GM21786 (cell line): ENCODE data around the gene ALPK3.
"Not testable (repeated sequence)": the region's sequence is repeated elsewhere in the genome, so short reads cannot be mapped to it uniquely, and the experiment has no call there.

Experiments
- ATAC-seq: cut with Tn5 transposase; IDR thresholded peaks from one replicate; pipeline ENCODE4 v1.9.1; 2021; ENCODE audit not compliant: unreplicated experiment

Gene ALPK3

DNA sequence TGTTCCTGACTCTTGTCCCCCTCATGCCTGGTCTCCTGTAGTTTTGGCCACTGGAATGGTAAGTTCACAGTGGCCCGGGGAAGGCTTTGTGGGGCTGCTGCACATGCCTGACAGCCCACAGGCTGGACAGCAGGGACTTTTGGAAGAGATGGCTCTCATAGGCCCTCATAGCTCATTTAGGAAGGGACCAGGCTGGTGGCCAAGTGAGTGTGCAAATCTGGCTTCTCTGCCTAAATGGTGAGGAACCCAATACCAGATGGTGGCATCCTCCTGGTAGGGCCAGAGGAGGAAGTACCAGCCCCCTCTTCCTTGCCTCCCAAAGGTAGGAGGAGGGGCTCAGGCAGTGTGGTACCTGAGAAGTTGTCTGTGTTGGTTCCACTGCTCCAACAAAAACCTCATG is 25.6 kb downstream of the ALPK3 start:
- no peak for ATAC-seq

DNA sequence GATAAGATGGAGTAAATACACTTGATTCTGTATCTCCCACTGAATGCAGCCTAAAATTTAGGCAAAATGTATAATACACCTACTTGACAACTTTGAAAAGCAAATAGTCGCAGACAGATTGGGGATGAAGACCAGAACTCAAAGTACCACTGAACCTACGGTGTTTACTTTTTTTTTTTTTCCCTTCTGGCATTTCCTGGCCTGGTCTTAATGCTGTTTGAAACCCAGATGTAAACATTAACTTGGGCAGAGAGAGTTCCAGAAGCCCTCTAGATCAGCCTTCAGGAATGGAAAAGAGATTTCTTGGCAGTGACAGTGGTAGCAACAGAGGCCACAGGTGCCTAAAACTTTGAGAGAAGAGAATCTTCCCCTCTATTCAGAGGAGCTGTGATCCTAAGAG is 27.8 kb downstream of the ALPK3 start:
- ATAC-seq = no peak

DNA sequence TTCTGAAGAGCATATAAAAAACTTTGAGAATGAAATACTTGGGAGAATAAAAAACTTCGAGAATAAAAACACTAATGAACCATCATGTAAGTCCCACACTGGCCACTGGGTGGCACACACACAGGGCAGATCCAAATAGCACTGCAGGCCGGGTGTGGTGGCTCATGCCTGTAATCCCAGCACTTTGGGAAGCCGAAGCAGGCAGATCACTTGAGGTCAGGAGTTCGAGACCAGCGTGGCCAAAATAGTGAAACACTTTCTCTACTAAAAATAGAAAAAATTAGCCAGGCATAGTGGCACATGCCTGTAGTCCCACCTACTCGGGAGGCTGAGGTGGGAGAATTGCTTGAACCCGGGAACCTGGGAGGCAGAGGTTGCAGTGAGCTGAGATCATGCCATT is 28.5 kb downstream of the ALPK3 start:
- ATAC-seq = not testable (repeated sequence)

DNA sequence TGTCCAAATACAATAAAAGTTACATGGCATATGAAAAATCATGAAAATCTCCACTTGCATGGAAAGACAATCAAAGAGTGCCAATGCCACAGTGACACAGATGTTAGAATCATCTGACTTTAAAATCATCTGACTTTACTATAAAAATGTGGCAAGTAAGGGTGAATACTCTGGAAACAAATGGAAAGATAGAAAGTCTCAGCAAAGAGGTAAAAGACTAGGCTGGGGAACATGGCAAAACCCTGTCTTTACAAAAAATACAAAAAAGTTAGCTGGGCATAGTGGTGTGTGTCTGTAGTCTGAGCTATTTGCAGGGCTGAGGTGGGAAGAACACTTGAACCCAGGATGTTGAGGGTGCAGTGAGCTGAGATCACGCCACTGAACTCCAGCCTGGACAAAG is 29.1 kb downstream of the ALPK3 start:
- no peak for ATAC-seq

DNA sequence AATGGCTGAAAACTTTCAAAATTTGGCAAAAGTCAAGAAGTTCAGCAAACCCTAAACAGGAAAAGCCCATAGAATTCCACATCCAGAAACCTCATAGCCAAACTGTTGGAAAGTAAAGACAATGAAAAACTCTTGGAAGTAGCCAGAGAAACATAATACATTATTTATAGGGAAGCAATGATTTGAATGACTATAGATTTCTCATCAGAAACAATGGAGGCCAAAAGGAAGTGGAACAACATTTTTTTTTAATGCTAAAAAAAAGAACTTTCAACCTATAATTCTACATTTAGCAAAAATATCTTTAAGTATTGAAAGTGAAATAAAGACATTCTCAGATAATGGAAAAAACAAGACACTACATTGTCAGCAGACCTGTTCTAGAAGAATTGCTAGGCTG is 30.2 kb downstream of the ALPK3 start:
- ATAC-seq = no peak

DNA sequence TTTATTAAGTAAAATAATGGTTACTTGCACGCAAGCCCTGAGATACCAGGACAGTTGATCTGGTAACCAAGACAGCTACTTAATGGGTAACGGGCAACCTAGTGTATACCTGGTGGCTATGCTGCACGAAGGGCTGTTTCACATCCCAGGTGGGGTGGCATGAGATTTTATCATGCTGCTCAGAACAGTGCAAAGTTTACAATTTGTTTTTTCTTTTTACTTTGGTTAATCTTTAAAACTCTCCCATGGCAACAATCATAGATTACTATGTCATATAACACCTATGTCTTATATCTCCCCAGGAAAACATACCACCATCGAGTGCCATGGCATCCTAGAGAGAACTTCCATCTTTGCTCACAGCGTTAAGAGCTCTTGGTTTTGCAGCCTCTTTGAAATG is 35.1 kb downstream of the ALPK3 start:
- no peak for ATAC-seq

DNA sequence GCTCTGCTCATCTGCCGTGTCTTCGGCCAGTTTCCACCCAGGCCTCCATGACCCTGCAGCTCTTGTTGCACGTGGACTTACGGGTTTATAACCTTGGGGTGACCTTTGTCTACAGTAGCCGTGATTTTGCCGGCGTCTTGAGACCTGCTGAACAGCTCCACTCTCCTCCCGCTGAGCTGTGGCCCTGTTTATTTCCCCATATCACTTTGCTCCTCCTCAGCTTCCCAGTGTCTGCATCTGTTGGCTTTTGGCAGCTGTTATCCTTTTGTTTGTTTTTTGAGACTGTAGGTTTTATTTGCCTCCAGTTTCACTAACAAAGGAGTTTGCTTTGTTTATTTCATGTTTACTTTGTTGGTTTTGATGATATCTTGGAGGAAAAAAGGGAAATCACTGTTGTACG is 38.0 kb downstream of the ALPK3 start:
- ATAC-seq = no peak

DNA sequence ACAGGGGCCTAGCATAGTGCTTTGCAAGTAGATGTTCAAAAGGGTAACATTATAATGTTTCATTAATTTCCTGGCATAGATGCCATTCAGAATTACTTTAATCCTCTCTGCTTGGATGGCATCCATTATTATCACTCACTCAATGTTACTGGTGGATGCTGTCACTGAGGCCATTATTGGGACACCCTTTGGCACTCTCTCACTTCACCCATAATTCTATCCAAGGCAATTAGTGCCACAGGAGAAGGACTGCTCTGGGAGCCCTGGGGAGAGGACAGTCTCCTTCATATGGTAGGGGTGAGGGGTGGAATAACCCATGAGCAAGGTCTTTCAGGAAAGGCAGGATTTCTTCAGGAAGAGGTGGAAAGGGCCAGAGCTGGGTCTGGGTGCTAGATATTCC is 38.6 kb downstream of the ALPK3 start:
- ATAC-seq = no peak

DNA sequence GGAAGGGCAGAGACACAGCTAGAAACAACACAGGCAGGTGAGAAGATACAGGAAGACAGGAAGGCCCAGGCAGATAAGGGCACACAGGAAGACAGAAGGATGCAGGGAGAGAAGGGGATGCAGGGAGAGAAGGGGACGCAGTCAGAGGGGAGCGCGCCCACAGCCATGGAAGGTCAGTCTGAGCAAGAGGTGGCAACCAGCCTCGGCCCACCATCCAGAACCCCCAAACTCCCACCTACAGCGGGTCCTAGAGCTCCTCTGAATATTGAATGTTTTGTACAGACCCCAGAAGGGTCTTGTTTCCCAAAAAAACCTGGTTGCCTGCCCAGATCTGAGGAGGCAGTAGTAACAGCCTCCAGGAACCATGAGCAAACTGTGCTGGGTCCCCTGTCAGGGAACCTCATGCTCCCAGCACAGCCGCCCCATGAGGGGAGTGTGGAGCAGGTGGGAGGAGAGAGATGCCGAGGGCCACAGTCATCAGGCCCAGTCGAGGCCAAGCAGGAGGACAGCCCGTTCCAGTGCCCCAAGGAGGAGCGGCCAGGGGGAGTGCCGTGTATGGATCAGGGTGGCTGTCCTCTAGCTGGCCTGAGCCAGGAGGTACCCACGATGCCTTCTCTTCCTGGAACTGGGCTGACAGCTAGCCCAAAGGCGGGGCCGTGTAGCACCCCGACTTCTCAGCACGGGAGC is 39.7 kb downstream of the ALPK3 start:
- ATAC-seq = no peak

DNA sequence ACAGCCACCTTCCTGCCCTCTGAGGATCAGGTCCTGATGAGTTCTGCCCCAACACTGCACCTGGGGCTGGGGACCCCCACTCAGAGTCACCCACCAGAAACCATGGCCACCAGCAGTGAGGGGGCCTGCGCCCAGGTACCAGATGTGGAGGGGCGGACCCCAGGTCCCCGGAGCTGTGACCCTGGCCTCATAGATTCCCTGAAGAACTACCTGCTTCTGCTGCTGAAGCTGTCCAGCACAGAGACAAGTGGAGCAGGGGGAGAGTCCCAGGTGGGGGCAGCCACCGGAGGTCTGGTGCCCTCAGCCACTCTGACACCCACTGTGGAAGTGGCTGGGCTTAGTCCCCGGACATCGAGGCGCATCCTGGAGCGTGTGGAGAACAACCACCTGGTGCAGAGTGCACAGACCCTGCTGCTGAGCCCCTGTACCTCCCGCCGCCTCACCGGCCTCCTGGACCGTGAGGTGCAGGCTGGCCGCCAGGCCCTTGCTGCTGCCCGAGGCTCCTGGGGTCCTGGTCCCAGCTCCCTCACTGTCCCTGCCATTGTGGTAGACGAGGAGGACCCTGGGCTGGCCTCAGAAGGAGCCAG is 40.4 kb downstream of the ALPK3 start:
- no peak for ATAC-seq

DNA sequence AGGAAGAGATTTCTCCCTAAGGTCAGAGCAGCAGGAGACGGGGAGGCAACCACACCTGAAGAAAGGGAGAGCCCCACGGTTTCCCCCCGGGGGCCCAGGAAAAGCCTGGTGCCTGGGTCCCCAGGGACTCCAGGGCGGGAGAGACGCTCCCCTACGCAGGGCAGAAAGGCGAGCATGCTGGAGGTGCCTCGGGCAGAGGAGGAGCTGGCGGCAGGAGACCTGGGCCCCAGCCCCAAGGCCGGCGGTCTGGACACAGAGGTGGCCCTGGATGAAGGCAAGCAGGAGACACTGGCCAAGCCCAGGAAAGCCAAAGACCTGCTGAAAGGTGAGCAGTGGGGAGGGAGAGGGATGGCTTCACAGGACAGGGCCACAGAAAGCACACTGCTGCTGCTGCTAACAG is 41.1 kb downstream of the ALPK3 start:
- ATAC-seq = no peak

DNA sequence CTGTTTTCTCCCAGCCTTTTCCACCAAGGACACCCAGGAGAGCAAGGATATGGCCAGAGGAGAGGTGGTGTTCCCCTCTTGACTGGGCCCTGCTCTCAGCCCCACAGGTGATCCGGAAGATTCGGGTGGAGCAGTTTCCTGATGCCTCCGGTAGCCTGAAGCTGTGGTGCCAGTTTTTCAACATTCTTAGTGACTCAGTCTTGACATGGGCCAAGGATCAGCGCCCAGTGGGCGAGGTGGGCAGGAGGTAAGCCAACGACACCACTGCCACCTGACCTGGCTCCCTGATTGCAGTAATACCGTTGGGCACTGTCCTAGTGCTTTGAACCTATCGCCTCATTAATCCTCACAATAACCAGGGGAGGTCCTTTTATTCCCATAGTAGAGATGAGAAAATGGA is 42.0 kb downstream of the ALPK3 start:
- no peak for ATAC-seq

DNA sequence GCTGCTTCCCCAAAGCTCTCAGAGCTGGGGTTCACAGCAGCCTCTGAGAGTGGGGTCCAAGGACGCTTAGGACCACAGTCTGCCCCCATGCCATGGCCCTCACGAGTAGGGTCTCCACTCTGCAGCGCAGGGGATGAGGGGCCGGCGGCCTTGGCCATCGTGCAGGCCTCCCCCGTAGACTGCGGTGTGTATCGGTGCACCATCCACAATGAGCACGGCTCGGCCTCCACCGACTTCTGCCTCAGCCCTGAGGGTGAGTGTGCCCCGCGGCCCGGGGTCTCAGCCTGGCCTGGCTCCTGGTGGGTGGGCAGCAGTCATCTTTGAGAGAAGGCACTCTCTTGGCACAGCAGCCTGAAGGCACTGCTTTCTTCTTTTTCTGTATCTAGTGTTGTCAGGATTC is 42.5 kb downstream of the ALPK3 start:
- ATAC-seq = no peak

DNA sequence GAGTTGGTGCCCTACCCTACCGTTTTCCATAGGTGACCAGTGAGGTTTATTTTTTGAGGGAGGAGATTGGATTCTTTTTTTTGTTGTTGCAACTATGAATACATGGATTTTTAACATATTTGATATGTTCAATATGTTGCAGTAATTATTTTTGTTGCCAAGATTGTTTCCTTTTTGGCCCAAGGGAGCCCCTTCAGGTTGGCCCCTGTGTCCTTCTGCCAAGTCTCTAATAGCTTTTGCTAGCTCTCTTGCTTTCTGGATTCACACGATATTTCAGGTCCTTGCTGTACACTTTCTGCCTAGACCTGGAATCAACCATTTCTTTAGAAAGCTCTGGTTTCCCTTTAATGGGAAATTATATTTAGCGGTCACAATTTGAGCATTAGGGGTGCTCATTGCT is 44.6 kb downstream of the ALPK3 start:
- no peak for ATAC-seq

DNA sequence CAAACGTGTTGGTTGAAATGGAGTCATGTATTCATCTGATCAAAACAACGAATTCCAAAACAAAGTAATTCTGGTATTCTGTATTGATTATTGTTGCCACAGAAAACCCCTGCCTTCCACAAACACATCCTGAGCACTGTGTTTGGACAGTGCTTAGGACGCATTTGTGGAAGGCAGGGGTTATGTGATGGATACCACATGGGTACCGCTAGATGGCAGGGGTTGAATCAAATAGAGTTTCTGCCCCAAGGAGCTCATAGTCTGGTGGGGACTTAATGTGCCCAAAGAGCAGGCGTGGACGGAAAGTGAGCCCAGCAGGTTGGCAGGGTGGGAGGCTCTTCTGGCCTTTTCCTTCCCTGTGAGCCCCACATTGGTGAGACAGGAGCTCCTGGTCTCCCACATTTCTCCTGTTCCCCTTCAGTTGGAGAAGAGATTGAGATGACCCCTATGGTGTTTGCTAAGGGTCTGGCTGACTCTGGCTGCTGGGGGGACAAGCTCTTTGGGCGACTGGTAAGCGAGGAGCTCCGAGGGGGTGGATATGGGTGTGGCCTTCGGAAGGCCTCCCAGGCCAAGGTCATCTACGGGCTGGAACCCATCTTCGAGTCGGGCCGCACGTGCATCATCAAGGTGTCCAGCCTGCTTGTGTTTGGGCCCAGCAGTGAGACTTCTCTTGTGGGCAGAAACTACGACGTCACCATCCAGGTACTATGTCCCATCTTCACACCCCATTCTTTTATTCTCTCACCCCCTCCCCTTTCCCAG is 45.2 kb downstream of the ALPK3 start:
- no peak for ATAC-seq

DNA sequence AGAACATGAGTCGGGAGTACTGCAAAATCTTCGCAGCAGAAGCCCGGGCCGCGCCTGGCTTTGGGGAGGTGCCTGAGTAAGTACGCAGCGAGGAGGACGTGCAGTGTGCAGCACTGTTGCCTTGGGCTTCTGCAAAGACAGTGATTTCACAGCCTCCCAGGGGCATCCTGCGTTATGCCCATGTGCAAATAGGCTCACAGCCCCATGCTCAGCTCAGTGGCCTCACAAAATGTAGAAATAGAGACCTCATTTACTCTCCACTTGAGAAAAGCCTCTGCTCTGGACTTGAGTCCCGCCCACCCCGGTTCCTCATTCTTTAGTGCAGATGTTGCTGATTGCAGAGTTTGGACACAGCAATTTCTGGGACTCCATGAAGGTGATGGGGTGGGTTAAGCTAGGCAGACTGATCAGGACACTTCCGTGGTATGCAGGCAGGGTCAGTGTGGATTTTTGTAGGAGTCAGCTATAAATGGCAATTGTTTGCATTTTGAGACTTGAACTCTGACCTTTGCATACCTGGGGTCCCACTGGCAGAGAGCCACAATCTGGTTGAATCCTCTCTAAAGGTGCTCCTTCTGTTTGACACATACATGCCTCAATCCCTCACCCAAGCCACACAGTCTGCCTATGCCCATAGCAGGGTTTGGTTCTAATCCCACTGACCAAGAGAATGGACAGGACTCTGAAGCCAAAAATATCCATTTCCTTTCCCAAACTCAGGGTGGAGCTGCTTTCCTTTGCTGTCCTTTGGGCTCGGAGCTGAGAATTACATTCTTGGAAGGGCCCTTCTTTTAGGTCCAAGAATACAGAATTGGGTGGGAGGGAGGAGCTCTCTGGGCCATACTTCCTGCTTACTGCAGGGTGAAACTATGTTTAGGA is 46.6 kb downstream of the ALPK3 start:
- no peak for ATAC-seq

DNA sequence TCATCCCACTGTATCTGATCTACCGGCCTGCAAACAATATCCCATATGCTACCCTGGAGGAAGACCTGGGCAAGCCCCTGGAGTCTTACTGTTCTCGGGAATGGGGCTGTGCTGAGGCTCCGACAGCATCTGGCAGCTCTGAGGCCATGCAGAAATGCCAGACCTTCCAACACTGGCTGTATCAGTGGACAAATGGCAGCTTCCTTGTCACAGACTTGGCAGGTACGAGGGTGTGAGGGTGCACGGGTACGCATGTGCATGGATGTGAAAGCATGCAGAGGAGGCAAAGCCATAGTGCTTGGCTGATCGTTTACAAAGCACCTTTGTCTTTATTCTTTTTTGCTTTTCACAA is 47.3 kb downstream of the ALPK3 start:
- ATAC-seq = no peak

DNA sequence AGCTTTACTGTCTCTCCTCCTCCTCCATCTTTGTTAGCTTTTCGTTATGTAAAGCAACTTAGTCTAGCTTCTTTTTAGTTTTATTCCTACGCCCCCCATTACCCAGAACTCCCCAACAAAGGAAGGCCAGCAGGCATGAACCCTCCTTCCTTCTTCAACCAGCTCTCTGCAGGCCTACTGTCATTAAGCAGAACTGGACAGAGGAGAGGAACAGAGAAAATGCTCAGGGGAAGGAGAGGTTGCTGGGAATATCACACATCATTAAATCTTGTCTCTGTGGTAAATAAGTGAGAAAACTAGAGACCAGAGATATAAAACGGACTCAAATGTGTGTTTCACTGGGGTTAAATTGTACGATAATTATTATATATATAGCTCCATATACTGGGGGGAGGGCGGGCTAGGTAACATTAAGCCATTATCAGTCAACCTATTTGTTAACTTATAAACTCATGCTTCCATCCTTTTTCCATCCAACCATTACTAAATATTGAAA is 48.0 kb downstream of the ALPK3 start:
- ATAC-seq = no peak

DNA sequence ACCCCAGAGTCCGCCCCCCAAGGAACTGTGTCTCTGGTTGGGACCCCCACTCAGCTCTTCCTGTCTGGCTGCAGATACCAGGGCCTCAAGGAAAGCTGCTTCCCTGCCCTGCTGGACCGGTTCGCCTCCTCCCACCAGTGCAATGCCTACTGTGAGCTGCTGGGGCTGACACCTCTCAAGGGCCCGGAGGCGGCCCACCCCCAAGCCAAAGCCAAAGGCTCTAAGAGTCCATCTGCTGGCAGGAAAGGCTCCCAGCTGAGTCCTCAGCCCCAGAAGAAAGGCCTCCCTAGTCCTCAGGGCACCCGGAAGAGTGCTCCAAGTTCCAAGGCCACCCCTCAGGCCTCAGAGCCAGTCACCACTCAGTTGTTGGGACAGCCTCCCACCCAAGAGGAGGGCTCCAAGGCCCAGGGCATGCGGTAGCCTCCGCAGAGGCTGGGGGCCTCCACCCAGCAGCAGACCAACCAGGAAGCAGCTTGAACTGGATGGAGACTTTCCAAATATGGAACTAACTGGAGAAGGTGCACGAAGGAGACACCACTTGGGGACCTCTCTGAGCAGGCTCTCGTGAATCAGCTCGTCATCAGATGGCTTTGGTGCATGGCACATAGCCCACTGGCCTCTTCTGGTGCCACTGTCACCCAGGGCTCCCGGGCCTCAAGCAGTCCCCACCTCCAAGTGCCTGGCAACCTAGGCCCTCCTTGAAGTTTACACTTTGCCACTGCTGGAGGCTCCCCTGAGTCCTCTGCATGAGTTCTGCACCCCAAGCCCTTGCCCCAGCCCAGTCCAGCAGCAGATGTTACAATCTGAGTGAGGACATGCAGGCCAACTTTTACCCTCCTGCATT is 51.1 kb downstream of the ALPK3 start:
- ATAC-seq = no peak

DNA sequence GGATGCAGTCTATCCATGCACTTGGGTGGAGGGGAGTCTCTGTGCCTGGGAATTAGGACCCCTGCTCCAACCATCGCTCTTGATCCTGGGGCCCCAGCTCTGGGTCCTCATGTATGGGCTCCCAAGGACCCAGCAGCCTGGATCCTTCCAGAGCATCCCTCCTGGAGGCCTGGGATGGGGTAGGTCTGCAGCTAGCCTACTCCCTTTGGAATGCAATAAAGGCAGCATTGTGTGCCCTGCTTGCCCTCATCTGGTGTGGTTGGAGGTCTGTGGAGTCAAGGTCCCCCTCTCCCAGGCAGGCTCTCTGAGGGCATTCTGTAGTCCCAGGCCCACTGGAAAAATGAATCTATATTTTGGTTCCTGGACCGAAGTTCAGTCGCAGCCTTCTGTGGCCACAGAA is 52.4 kb downstream of the ALPK3 start:
- no peak for ATAC-seq
